Measurements from ENCODE around the gene SRSF2. TPM values are rescaled to one million over a fixed set of nuclear protein-coding genes. Genes with fewer than 3 reads are reported as not detected.
"Not testable (repeated sequence)": the region's sequence is repeated elsewhere in the genome, so short reads cannot be mapped to it uniquely, and the experiment has no call there.

SRSF2 gene
- total RNA-seq, 1 donor from 2014 or later: 179 TPM

- DNase-seq (ENCODE audit: low spot score): no peak
These were observed 35.1 kb downstream of the SRSF2 start for GRCh38 chr17:76702076-76702475.

- DNase-seq (ENCODE audit: low spot score): no peak
These were observed 35.6 kb downstream of the SRSF2 start for GRCh38 chr17:76701471-76701967.

GRCh38 chr17:76700617-76701470, 36.3 kb downstream of the SRSF2 start:
- DNase-seq (ENCODE audit: low spot score): no peak

- DNase-seq (ENCODE audit: low spot score): no peak
These were observed 36.9 kb downstream of the SRSF2 start for GRCh38 chr17:76700270-76700616.

- not testable (repeated sequence) for DNase-seq (ENCODE audit: low spot score)
These were observed 38.6 kb downstream of the SRSF2 start for GRCh38 chr17:76698466-76698977.

- no peak for DNase-seq (ENCODE audit: low spot score)
These were observed 39.2 kb downstream of the SRSF2 start for GRCh38 chr17:76697702-76698465.

GRCh38 chr17:76696763-76697701, 40.1 kb downstream of the SRSF2 start:
- DNase-seq (ENCODE audit: low spot score): no peak

GRCh38 chr17:76695059-76695831, 41.9 kb downstream of the SRSF2 start:
- no peak for DNase-seq (ENCODE audit: low spot score)

- no peak for DNase-seq (ENCODE audit: low spot score)
These were observed 45.5 kb downstream of the SRSF2 start for GRCh38 chr17:76691379-76692191.

GRCh38 chr17:76690596-76691280, 46.4 kb downstream of the SRSF2 start:
- DNase-seq (ENCODE audit: low spot score): no peak

GRCh38 chr17:76689859-76690258, 47.3 kb downstream of the SRSF2 start:
- no peak for DNase-seq (ENCODE audit: low spot score)

- DNase-seq (ENCODE audit: low spot score): no peak
These were observed 48.9 kb downstream of the SRSF2 start for GRCh38 chr17:76688165-76688622.

GRCh38 chr17:76687298-76688164, 49.6 kb downstream of the SRSF2 start:
- DNase-seq (ENCODE audit: low spot score): no peak

GRCh38 chr17:76686538-76687297, 50.4 kb downstream of the SRSF2 start:
- no peak for DNase-seq (ENCODE audit: low spot score)

GRCh38 chr17:76685846-76686245, 51.3 kb downstream of the SRSF2 start:
- DNase-seq (ENCODE audit: low spot score): no peak

- no peak for DNase-seq (ENCODE audit: low spot score)
These were observed 51.8 kb downstream of the SRSF2 start for GRCh38 chr17:76685366-76685765.

- DNase-seq (ENCODE audit: low spot score): no peak
These were observed 52.4 kb downstream of the SRSF2 start for GRCh38 chr17:76684756-76685155.
